Lower lobe of right lung (tissue), 2 donors: Measurements from ENCODE around the gene ZFAND2B. TPM values are rescaled to one million over a fixed set of nuclear protein-coding genes. Genes with fewer than 3 reads are reported as not detected.

Experiments
- ATAC-seq, 2 donors: fragments of 200-7000 bp; cut with Tn5 transposase; one replicate each; pipeline ENCODE4 v1.9.1; 2020 to 2022; ENCODE audit warnings: mild to moderate bottlenecking in 2 of 2, moderate library complexity in 2 of 2
- DNase-seq: peaks from one replicate; pipeline ENCODE4 v3.0.0-alpha.2; 2020
- H3K27ac ChIP-seq: fragments of 200-600 bp; one replicate; pipeline ENCODE4 v1.8.0; 2022
- H3K27me3 ChIP-seq: fragments of 200-600 bp; one replicate; pipeline ENCODE4 v1.8.0; 2022; ENCODE audit warnings: low read depth
- H3K36me3 ChIP-seq: fragments of 200-600 bp; one replicate; pipeline ENCODE4 v1.8.0; 2022; ENCODE audit warnings: mild to moderate bottlenecking
- H3K4me1 ChIP-seq: fragments of 200-600 bp; one replicate; pipeline ENCODE4 v1.8.0; 2022
- H3K4me3 ChIP-seq: fragments of 200-600 bp; one replicate; pipeline ENCODE4 v1.8.0; 2022; ENCODE audit warnings: mild to moderate bottlenecking
- H3K9me3 ChIP-seq: fragments of 200-600 bp; one replicate; pipeline ENCODE4 v1.8.0; 2022
- CTCF ChIP-seq: fragments of 200-600 bp; IDR thresholded peaks from one replicate; pipeline ENCODE4 v1.8.0; 2022; ENCODE audit warnings: antibody characterized with exemption, mild to moderate bottlenecking
- intact Hi-C: fragments of 100-400 bp; cut with DNase I; formaldehyde crosslinking; loops from one replicate; pipeline ENCODE4 v1.11.0; 2022
- total RNA-seq: library from RNA; stranded (reverse); fragmentation: NEBNext Ultra II Directional; extraction: Animal tissue kit (Norgen Biotek cat#: 25700); gene quantifications from one replicate; pipeline ENCODE4 v1.2.1, GENCODE V29; 2021
- donor health status: DM: no; HTN: yes; CAD: no; lungs with severe emphysema.

Gene ZFAND2B
- total RNA-seq, 1 donor from 2014 or later = 32.6 TPM

- no peaks in the 10 kb centered on the region for H3K9me3 ChIP-seq
- peaks cover 23% of the 10 kb centered on the region for H3K4me1 ChIP-seq
- TF ChIP-seq CTCF = no peak
- intact Hi-C loops = no loop called here
- no peak overlapping the region for H3K4me3 ChIP-seq
- no peak for ATAC-seq
- H3K27ac ChIP-seq = no peak overlapping the region
- peaks cover 46% of the 10 kb centered on the region for H3K36me3 ChIP-seq
- DNase-seq = no peak
- no peaks in the 10 kb centered on the region for H3K27me3 ChIP-seq
Observed at GRCh38 chr2:219214141-219214540, 7.6 kb downstream of the ZFAND2B start.

- TF ChIP-seq CTCF = no peak
Observed at GRCh38 chr2:219214786-219215185, 8.2 kb downstream of the ZFAND2B start.

GRCh38 chr2:219215871-219216534 is 9.4 kb downstream of the ZFAND2B start:
- Histone ChIP-seq H3K27me3 (no peaks in the 10 kb centered on the region), H3K9me3 (no peaks in the 10 kb centered on the region), H3K4me1 (peaks cover 33% of the 10 kb centered on the region), H3K4me3 (no peak overlapping the region), H3K36me3 (peaks cover 45% of the 10 kb centered on the region), H3K27ac (no peak overlapping the region)
- TF ChIP-seq CTCF = no peak
- intact Hi-C loops = no loop called here
- no peak for ATAC-seq
- DNase-seq = no peak

More at GRCh38 chr2:219214786-219215185, 8.2 kb downstream of the ZFAND2B start:
- ATAC-seq (no peak), DNase-seq (no peak)
- Histone ChIP-seq H3K4me3 (no peak overlapping the region), H3K9me3 (no peaks in the 10 kb centered on the region), H3K27ac (no peak overlapping the region), H3K4me1 (peaks cover 30% of the 10 kb centered on the region), H3K27me3 (no peaks in the 10 kb centered on the region), H3K36me3 (peaks cover 43% of the 10 kb centered on the region)
- intact Hi-C loops = no loop called here

GRCh38 chr2:219216535-219216915 is 9.9 kb downstream of the ZFAND2B start:
- Histone ChIP-seq H3K9me3 (no peaks in the 10 kb centered on the region), H3K27me3 (no peaks in the 10 kb centered on the region), H3K4me3 (no peak overlapping the region), H3K36me3 (peaks cover 50% of the 10 kb centered on the region), H3K4me1 (peaks cover 33% of the 10 kb centered on the region), H3K27ac (no peak overlapping the region)
- no peak for ATAC-seq
- no peak for DNase-seq
- no peak for TF ChIP-seq CTCF
- intact Hi-C loops = no loop called here

GRCh38 chr2:219218217-219218731 is 11.7 kb downstream of the ZFAND2B start:
- ATAC-seq = peak; percentile 67 to 76
- no peaks in the 10 kb centered on the region for H3K9me3 ChIP-seq
- H3K4me3 ChIP-seq = peak overlapping the region; percentile 62
- no peak for TF ChIP-seq CTCF
- no peaks in the 10 kb centered on the region for H3K27me3 ChIP-seq
- intact Hi-C loops = no loop called here
- peaks cover 61% of the 10 kb centered on the region for H3K36me3 ChIP-seq
- peaks cover 33% of the 10 kb centered on the region for H3K4me1 ChIP-seq
- DNase-seq = peak; percentile 75
- peak overlapping the region; percentile 90 for H3K27ac ChIP-seq
